Activated CD8-positive, alpha-beta memory T cell treated with anti-CD3 and anti-CD28 coated beads, Interleukin-2, amount 10 ng/mL, durations not matched to agents 7 days and 5 days (primary cell): ENCODE measurements around the gene IKBIP. TPM values are rescaled to one million over a fixed set of nuclear protein-coding genes. Genes with fewer than 3 reads are reported as not detected.
"Not testable (repeated sequence)": the region's sequence is repeated elsewhere in the genome, so short reads cannot be mapped to it uniquely, and the experiment has no call there.

Source experiments
- ATAC-seq: fragments of 150-1000 bp; cut with Tn5 transposase; one replicate; pipeline ENCODE4 v1.10.0; 2021; ENCODE audit warnings: moderate library complexity
- CTCF ChIA-PET: fragments of 350-600 bp; sonication (Branson Sonifier 250); formaldehyde crosslinking; loops from one replicate; lab custom pipeline; 2021; ENCODE audit warnings: antibody characterized with exemption; lab: Charles Lee
- DNase-seq: peaks from one replicate; pipeline ENCODE4 v3.0.0-alpha.2; 2020
- H3K27ac Mint-ChIP-seq: one replicate; pipeline ENCODE4 v1.8.0; 2021; ENCODE audit warnings: mild to moderate bottlenecking, mixed read lengths
- H3K27me3 Mint-ChIP-seq: one replicate; pipeline ENCODE4 v1.8.0; 2021; ENCODE audit warnings: mixed read lengths
- H3K36me3 Mint-ChIP-seq: one replicate; pipeline ENCODE4 v1.8.0; 2021; ENCODE audit warnings: mild to moderate bottlenecking, mixed read lengths
- H3K4me1 Mint-ChIP-seq: one replicate; pipeline ENCODE4 v1.8.0; 2021; ENCODE audit warnings: mixed read lengths
- H3K4me3 Mint-ChIP-seq: one replicate; pipeline ENCODE4 v1.8.0; 2021; ENCODE audit warnings: mild to moderate bottlenecking, moderate library complexity, mixed read lengths
- H3K9me3 Mint-ChIP-seq: one replicate; pipeline ENCODE4 v1.8.0; 2022; ENCODE audit warnings: low read depth, mixed read lengths
- total RNA-seq, 2 experiments: library from RNA; stranded (reverse); gene quantifications; one replicate each; pipeline ENCODE4 v1.2.3, GENCODE V29; 2021

IKBIP gene
- total RNA-seq, 2 experiments from 2014 or later, result 28.9 to 29.3 TPM

GRCh38 chr12:98610596-98610995 is 34.0 kb downstream of the IKBIP start:
- ATAC-seq (no peak), DNase-seq (no peak)
- Mint-ChIP-seq H3K36me3 (peaks cover 5% of the 10 kb centered on the region), H3K27ac (no peak overlapping the region), H3K27me3 (no peaks in the 10 kb centered on the region), H3K9me3 (no peaks in the 10 kb centered on the region), H3K4me1 (peaks cover 9% of the 10 kb centered on the region), H3K4me3 (no peak overlapping the region)
- CTCF ChIA-PET, result interaction anchor here (1.0 to 1.1 kb wide), 2 partner anchors 20 to 43 kb away, joined by 3 read pairs; no protein-coding TSS in a partner anchor

- CTCF ChIA-PET, result interaction anchor here (0.6 to 1.3 kb wide), 6 partner anchors 10 to 61 kb away, joined by 3 to 6 read pairs (median 3); partner anchors contain the start of gene SLC25A3
- no peak overlapping the region for H3K27ac Mint-ChIP-seq
- no peak overlapping the region for H3K4me3 Mint-ChIP-seq
- no peak for DNase-seq
- ATAC-seq, result peak; percentile 20
- peaks cover 5% of the 10 kb centered on the region for H3K4me1 Mint-ChIP-seq
- H3K27me3 Mint-ChIP-seq, result no peaks in the 10 kb centered on the region
- H3K9me3 Mint-ChIP-seq, result no peaks in the 10 kb centered on the region
- H3K36me3 Mint-ChIP-seq, result peaks cover 19% of the 10 kb centered on the region
These were observed 38.1 kb downstream of the IKBIP start for GRCh38 chr12:98606359-98606988.

GRCh38 chr12:98601924-98602323 is 42.7 kb downstream of the IKBIP start:
- DNase-seq (no peak), ATAC-seq (no peak)
- CTCF ChIA-PET, result interaction anchor here (0.7 to 1.5 kb wide), 2 partner anchors 30 to 43 kb away, joined by 3 read pairs; partner anchors contain the start of genes APAF1 and IKBIP
- Mint-ChIP-seq H3K4me3 (no peak overlapping the region), H3K36me3 (peaks cover 48% of the 10 kb centered on the region), H3K27ac (no peak overlapping the region), H3K27me3 (no peaks in the 10 kb centered on the region), H3K4me1 (peaks cover 8% of the 10 kb centered on the region), H3K9me3 (no peaks in the 10 kb centered on the region)

- H3K4me1 Mint-ChIP-seq, result peaks cover 30% of the 10 kb centered on the region
- not testable (repeated sequence) for DNase-seq, ATAC-seq, H3K4me3 Mint-ChIP-seq, H3K27me3 Mint-ChIP-seq, H3K27ac Mint-ChIP-seq, H3K9me3 Mint-ChIP-seq
- CTCF ChIA-PET, result interaction anchor here (0.9 to 1.4 kb wide), 3 partner anchors 9 to 73 kb away, joined by 3 to 9 read pairs (median 3); no protein-coding TSS in a partner anchor
- peaks cover 62% of the 10 kb centered on the region for H3K36me3 Mint-ChIP-seq
These were observed 47.3 kb downstream of the IKBIP start for GRCh38 chr12:98597313-98597712.

- H3K4me3 Mint-ChIP-seq, result peak overlapping the region; percentile 92
- H3K4me1 Mint-ChIP-seq, result peaks cover 30% of the 10 kb centered on the region
- CTCF ChIA-PET, result interaction anchor here (1.4 to 3.9 kb wide), 2 partner anchors 13 to 29 kb away, joined by 3 to 27 read pairs; no protein-coding TSS in a partner anchor
- DNase-seq (peak; percentile 61), ATAC-seq (no peak)
- H3K9me3 Mint-ChIP-seq, result no peaks in the 10 kb centered on the region
- H3K36me3 Mint-ChIP-seq, result peaks cover 48% of the 10 kb centered on the region
- no peaks in the 10 kb centered on the region for H3K27me3 Mint-ChIP-seq
- H3K27ac Mint-ChIP-seq, result peak overlapping the region; percentile 98
These were observed 49.2 kb downstream of the IKBIP start for GRCh38 chr12:98595243-98595988.

GRCh38 chr12:98594050-98594835 is 50.3 kb downstream of the IKBIP start:
- Mint-ChIP-seq H3K27ac (peak overlapping the region; percentile 98), H3K36me3 (peaks cover 41% of the 10 kb centered on the region), H3K9me3 (no peaks in the 10 kb centered on the region), H3K27me3 (no peaks in the 10 kb centered on the region), H3K4me3 (peak overlapping the region; percentile 92), H3K4me1 (peaks cover 30% of the 10 kb centered on the region)
- ATAC-seq (peak; percentile 25), DNase-seq (peak; percentile 54)
- CTCF ChIA-PET, result interaction anchor here (0.9 to 3.9 kb wide), 8 partner anchors 13 to 78 kb away, joined by 3 to 27 read pairs (median 4); partner anchors contain the start of gene TMPO

GRCh38 chr12:98593351-98594049 is 51.1 kb downstream of the IKBIP start, which contains the start of gene SLC25A3:
Gene SLC25A3 (plus strand): TSS chr12:98593686. CDS start chr12:98593979, 293 bp downstream.
- DNase-seq, result peak; percentile 96
- CTCF ChIA-PET, result interaction anchor here (0.8 to 3.9 kb wide), 10 partner anchors 14 to 405 kb away, joined by 3 to 27 read pairs (median 4); partner anchors contain the start of gene TMPO
- ATAC-seq, result peak; percentile 96

GRCh38 chr12:98592825-98593322 is 51.7 kb downstream of the IKBIP start:
- H3K27me3 Mint-ChIP-seq, result no peaks in the 10 kb centered on the region
- no peak for ATAC-seq
- H3K36me3 Mint-ChIP-seq, result peaks cover 36% of the 10 kb centered on the region
- H3K4me3 Mint-ChIP-seq, result peak overlapping the region; percentile 92
- H3K27ac Mint-ChIP-seq, result peak overlapping the region; percentile 98
- no peaks in the 10 kb centered on the region for H3K9me3 Mint-ChIP-seq
- no peak for DNase-seq
- peaks cover 24% of the 10 kb centered on the region for H3K4me1 Mint-ChIP-seq
- CTCF ChIA-PET, result interaction anchor here (0.8 to 3.9 kb wide), 8 partner anchors 14 to 406 kb away, joined by 3 to 27 read pairs (median 4); partner anchors contain the start of gene TMPO

More at GRCh38 chr12:98593351-98594049, 51.1 kb downstream of the IKBIP start, which contains the start of gene SLC25A3:
- peaks cover 41% of the 10 kb centered on the region for H3K36me3 Mint-ChIP-seq
- H3K27ac Mint-ChIP-seq, result peak within 1 kb of the TSS; percentile 98
- H3K4me1 Mint-ChIP-seq, result peaks cover 30% of the 10 kb centered on the region
- H3K4me3 Mint-ChIP-seq, result peak within 1 kb of the TSS; percentile 92
- H3K27me3 Mint-ChIP-seq, result no peaks in the 10 kb centered on the region
- no peaks in the 10 kb centered on the region for H3K9me3 Mint-ChIP-seq

- Mint-ChIP-seq H3K4me3 (no peak overlapping the region), H3K27ac (no peak overlapping the region)
- no peak for ATAC-seq
These were observed 53.4 kb downstream of the IKBIP start for GRCh38 chr12:98591209-98591608.

GRCh38 chr12:98587084-98587483 is 57.5 kb downstream of the IKBIP start:
- Mint-ChIP-seq H3K4me3 (no peak overlapping the region), H3K4me1 (no peaks in the 10 kb centered on the region), H3K27me3 (peaks cover under 1% of the 10 kb centered on the region), H3K36me3 (no peaks in the 10 kb centered on the region), H3K27ac (no peak overlapping the region), H3K9me3 (no peaks in the 10 kb centered on the region)
- DNase-seq (no peak), ATAC-seq (no peak)
- CTCF ChIA-PET, result interaction anchor here (1.7 kb wide), 1 partner anchor 67 kb away, joined by 5 read pairs; no protein-coding TSS in a partner anchor

More at GRCh38 chr12:98591209-98591608, 53.4 kb downstream of the IKBIP start:
- CTCF ChIA-PET, result interaction anchor here (0.7 to 1.7 kb wide), 4 partner anchors 9 to 73 kb away, joined by 3 to 6 read pairs (median 3); no protein-coding TSS in a partner anchor
- Mint-ChIP-seq H3K27me3 (no peaks in the 10 kb centered on the region), H3K4me1 (peaks cover 14% of the 10 kb centered on the region), H3K9me3 (no peaks in the 10 kb centered on the region), H3K36me3 (peaks cover 21% of the 10 kb centered on the region)
- no peak for DNase-seq

- ATAC-seq, result no peak
- Mint-ChIP-seq H3K27ac (no peak overlapping the region), H3K9me3 (no peaks in the 10 kb centered on the region), H3K27me3 (peaks cover 3% of the 10 kb centered on the region), H3K4me1 (no peaks in the 10 kb centered on the region), H3K36me3 (no peaks in the 10 kb centered on the region), H3K4me3 (no peak overlapping the region)
- DNase-seq, result no peak
- CTCF ChIA-PET, result interaction anchor here (1.4 to 1.5 kb wide), 2 partner anchors 15 to 72 kb away, joined by 3 to 9 read pairs; no protein-coding TSS in a partner anchor
These were observed 62.5 kb downstream of the IKBIP start for GRCh38 chr12:98582093-98582492.
